KOPT-K1 (cell line): ENCODE measurements around the gene KCNN3.
"Not testable (repeated sequence)": the region's sequence is repeated elsewhere in the genome, so short reads cannot be mapped to it uniquely, and the experiment has no call there.

ENCODE experiments used
- H3K27ac ChIP-seq: fragments of 200-600 bp; sonication (generic); 2 replicates; pipeline ENCODE4 v1.5.1; 2016; ENCODE audit warnings: antibody characterized with exemption, mild to moderate bottlenecking, low read depth, low read length; ENCODE audit not compliant: poor library complexity, severe bottlenecking
- H3K36me3 ChIP-seq: fragments of 200-600 bp; sonication (generic); 2 replicates; pipeline ENCODE4 v1.5.1; 2017; ENCODE audit warnings: antibody characterized with exemption, mild to moderate bottlenecking, low read length, moderate library complexity; ENCODE audit not compliant: insufficient read depth
- H3K9me3 ChIP-seq: fragments of 200-600 bp; sonication (generic); 2 replicates; pipeline ENCODE4 v1.5.1; 2017; ENCODE audit warnings: antibody characterized with exemption, low read length, mild to moderate bottlenecking; ENCODE audit not compliant: insufficient read depth, poor library complexity, severe bottlenecking

Gene KCNN3

GRCh38 chr1:154689083-154689482 lies 181.0 kb downstream of the KCNN3 start:
- no peak overlapping the region for H3K27ac ChIP-seq
- H3K36me3 ChIP-seq, result no peaks in the 10 kb centered on the region
- H3K9me3 ChIP-seq, result no peaks in the 10 kb centered on the region

DNA sequence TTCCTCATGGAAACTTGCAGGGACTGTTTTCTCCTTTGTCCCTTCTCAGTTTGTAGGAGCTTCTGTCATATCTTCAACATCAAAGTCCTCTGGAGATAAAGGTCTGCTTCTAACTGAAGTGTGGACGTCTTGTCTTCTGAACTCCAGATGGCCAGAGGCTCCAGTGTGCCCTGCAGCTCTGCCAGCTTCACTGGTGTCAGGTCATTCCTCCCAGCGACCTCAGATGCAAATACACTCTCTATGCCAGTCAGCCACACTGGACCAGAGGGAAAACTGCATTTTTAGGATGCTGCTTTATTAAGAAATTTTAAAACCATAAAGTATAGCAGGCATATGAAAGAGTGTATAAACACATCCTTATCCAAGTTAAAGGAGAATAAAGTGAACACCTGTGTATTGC lies 183.6 kb downstream of the KCNN3 start:
- Histone ChIP-seq H3K27ac (no peak overlapping the region), H3K36me3 (no peaks in the 10 kb centered on the region), H3K9me3 (no peaks in the 10 kb centered on the region)

DNA sequence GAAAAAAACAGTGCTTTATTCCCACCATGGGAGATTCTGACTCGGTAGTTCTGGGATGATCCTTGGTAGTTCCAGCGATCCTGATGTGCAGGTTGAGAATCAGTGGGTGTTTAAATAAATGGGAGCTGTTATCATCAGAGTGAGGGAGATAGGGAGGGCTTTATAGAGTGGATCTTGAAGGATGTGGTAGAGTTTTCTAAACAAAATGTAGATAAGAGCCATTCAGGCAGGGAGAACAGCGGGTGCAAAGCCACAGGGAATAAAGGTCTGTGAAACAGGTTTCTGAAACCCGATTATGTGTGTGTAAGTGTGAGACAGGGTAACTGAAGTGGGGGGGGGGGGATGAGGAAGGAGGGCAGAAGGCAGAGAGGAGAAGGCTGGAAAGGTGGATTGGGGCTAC lies 186.3 kb downstream of the KCNN3 start:
- no peak overlapping the region for H3K27ac ChIP-seq
- H3K9me3 ChIP-seq, result no peaks in the 10 kb centered on the region
- H3K36me3 ChIP-seq, result no peaks in the 10 kb centered on the region

DNA sequence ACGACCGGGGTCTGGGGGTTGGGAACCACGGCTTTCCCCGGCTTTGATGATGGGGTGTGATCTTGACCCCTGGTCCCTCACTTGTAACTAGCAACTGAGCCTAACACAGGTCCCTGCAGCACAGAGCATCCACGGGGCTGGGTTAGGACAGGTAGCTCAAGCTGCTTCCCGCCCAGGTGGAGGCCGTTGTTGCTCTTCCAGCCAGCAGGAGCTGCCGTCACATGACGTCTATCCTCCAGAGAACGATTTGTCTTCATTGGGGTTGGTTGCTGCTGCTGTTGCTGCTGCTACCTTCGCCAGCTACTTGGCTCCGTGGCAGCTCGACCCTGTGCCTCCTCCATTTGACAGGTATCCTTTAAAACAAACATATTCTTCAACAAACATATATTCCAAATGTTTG lies 187.8 kb downstream of the KCNN3 start:
- no peaks in the 10 kb centered on the region for H3K9me3 ChIP-seq
- no peaks in the 10 kb centered on the region for H3K36me3 ChIP-seq
- no peak overlapping the region for H3K27ac ChIP-seq

DNA sequence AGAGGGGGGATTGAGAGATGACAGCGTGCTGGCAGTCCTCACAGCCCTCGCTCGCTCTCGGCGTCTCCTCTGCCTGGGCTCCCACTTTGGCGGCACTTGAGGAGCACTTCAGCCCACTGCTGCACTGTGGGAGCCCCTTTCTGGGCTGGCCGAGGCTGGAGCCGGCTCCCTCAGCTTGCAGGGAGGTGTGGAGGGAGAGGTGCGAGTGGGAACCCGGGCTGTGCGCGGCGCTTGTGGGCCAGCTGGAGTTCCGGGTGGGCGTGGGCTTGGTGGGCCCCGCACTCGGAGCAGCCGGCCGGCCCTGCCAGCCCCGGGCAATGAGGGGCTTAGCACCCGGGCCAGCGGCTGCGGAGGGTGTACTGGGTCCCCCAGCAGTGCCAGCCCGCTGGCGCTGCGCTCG lies 192.2 kb downstream of the KCNN3 start:
- not testable (repeated sequence) for H3K36me3 ChIP-seq, H3K9me3 ChIP-seq, H3K27ac ChIP-seq

- not testable (repeated sequence) for H3K9me3 ChIP-seq, H3K36me3 ChIP-seq, H3K27ac ChIP-seq
Measured at GRCh38 chr1:154676847-154677246, 193.2 kb downstream of the KCNN3 start.

GRCh38 chr1:154674456-154674855 lies 195.6 kb downstream of the KCNN3 start:
- not testable (repeated sequence) for H3K36me3 ChIP-seq, H3K9me3 ChIP-seq, H3K27ac ChIP-seq

GRCh38 chr1:154672245-154672644 lies 197.8 kb downstream of the KCNN3 start:
- H3K27ac ChIP-seq, H3K9me3 ChIP-seq, H3K36me3 ChIP-seq: not testable (repeated sequence)

GRCh38 chr1:154671412-154671811 lies 198.7 kb downstream of the KCNN3 start:
- H3K9me3 ChIP-seq, H3K36me3 ChIP-seq, H3K27ac ChIP-seq: not testable (repeated sequence)

DNA sequence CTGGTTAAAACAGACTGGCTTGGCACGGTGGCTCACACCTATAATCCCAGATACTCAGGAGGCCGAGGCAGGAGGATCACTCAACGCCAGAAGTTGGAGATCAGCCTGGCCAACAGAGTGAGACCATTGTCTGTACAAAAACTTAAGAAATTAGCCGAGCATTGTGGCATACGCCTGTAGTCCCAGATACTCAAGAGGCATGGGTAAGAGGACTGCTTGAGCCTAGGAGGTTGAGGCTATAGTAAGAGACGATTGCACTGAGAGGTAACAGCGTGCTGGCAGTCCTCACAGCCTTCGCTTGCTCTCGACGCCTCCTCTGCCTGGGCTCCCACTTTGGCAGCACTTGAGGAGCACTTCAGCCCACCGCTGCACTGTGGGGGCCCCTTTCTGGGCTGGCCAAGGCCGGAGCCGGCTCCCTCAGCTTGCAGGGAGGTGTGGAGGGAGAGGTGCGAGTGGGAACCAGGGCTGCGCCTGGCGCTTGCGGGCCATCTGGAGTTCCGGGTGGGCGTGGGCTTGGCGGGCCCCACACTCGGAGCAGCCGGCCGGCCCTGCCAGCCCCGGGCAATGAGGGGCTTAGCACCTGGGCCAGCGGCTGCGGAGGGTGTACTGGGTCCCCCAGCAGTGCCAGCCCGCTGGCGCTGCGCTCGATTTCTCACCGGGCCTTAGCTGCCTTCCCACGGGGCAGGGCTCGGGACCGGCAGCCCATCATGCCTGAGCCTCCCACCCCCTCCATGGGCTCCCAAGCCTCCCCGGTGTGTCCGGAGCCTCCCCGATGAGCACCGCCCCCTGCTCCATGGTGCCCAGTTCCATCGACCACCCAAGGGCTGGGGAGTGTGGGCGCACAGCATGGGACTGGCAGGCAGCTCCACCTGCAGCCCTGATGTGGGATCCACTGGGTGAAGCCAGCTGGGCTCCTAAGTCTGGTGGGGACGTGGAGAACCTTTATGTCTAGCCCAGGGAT lies 199.5 kb downstream of the KCNN3 start:
- H3K36me3 ChIP-seq, H3K27ac ChIP-seq, H3K9me3 ChIP-seq: not testable (repeated sequence)

DNA sequence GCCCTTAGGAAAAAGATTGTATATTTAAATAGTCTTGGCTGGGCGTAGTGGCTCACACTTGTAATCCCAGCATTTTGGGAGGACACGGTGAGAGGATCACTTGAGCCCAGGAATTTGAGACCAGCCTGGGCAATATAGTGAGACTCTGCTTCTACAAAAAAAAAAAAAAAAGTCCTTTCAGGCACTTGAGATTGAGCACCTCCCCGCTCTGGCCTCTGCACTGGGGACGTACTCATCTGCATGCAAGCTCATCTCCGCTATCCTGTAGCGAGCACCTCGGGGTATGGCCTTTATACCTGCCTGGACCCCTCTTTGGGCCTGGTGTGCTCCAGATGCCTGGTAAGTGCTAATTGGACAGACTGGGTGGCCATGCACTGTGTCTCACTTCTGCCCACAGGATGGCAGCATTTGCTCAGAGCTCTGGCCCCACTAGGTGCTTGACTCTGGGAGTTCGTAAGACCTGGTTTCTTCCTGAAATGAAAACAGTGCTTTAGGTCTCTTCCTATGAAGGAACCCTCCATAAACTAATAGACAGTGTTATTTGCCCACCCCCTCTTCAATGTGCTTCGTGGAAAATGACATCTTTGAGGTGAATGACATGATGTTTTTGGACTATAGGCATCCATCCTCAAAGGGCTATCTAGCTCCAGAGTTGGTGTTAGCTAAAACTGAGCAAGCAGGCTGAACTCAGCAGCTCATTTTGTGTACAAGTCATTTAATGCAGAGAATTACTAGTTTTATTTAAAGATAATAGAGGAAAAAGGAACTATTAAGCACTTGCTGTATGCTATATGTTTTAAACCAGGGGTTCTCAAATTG lies 200.4 kb downstream of the KCNN3 start:
- H3K36me3 ChIP-seq, result no peaks in the 10 kb centered on the region
- no peaks in the 10 kb centered on the region for H3K9me3 ChIP-seq
- H3K27ac ChIP-seq, result no peak overlapping the region

- no peaks in the 10 kb centered on the region for H3K36me3 ChIP-seq
- no peaks in the 10 kb centered on the region for H3K9me3 ChIP-seq
- no peak overlapping the region for H3K27ac ChIP-seq
Measured at GRCh38 chr1:154666051-154666790, 203.9 kb downstream of the KCNN3 start.

- Histone ChIP-seq H3K27ac (no peak overlapping the region), H3K36me3 (no peaks in the 10 kb centered on the region), H3K9me3 (no peaks in the 10 kb centered on the region)
Measured at GRCh38 chr1:154664331-154665002, 205.6 kb downstream of the KCNN3 start.

- no peaks in the 10 kb centered on the region for H3K9me3 ChIP-seq
- H3K27ac ChIP-seq, result no peak overlapping the region
Measured at GRCh38 chr1:154663471-154664060, 206.5 kb downstream of the KCNN3 start.

More at GRCh38 chr1:154663471-154664060, 206.5 kb downstream of the KCNN3 start:
- H3K36me3 ChIP-seq, result no peaks in the 10 kb centered on the region
